Neural cell (in vitro differentiated cells): Measurements from ENCODE around the gene RNF215. TPM values are rescaled to one million over a fixed set of nuclear protein-coding genes. Genes with fewer than 3 reads are reported as not detected.

ENCODE experiments used
- H2AFZ ChIP-seq: fragments of 200-600, 300-800 bp; sonication (generic), shearing (Covaris generic); 2 replicates; pipeline ENCODE4 v1.6.0; 2014; ENCODE audit warnings: low read depth, mild to moderate bottlenecking, antibody characterized with exemption, low read length, moderate library complexity
- H3F3A ChIP-seq: fragments of 200-600 bp; shearing (Covaris generic); 2 replicates; pipeline ENCODE4 v1.6.1; 2016; ENCODE audit warnings: mild to moderate bottlenecking, moderate library complexity, mixed read lengths, antibody characterized with exemption, low read length; ENCODE audit not compliant: insufficient read depth, poor library complexity, severe bottlenecking
- H3K27ac ChIP-seq: fragments of 200-600, 300-800 bp; sonication (generic), shearing (Covaris generic); 2 replicates; pipeline ENCODE4 v1.5.1; 2014; ENCODE audit warnings: mild to moderate bottlenecking, low read length, moderate library complexity
- H3K27me3 ChIP-seq: fragments of 300-800, 200-600 bp; sonication (generic), shearing (Covaris generic); 2 replicates; pipeline ENCODE4 v1.6.0; 2014; ENCODE audit warnings: mild to moderate bottlenecking, low read depth, low read length, moderate library complexity; ENCODE audit not compliant: insufficient read depth
- H3K36me3 ChIP-seq: fragments of 300-800, 200-600 bp; sonication (generic), shearing (Covaris generic); 2 replicates; pipeline ENCODE4 v1.5.1; 2014; ENCODE audit warnings: mild to moderate bottlenecking, antibody characterized with exemption, low read length, moderate library complexity; ENCODE audit not compliant: insufficient read depth
- H3K4me2 ChIP-seq: fragments of 300-800, 200-600 bp; sonication (generic), shearing (Covaris generic); 2 replicates; pipeline ENCODE4 v1.6.0; 2014; ENCODE audit warnings: mild to moderate bottlenecking, low read length
- H3K4me3 ChIP-seq: fragments of 300-800, 200-600 bp; sonication (generic), shearing (Covaris generic); 2 replicates; pipeline ENCODE4 v1.5.1; 2014; ENCODE audit warnings: mild to moderate bottlenecking, low read length, moderate library complexity
- H3K79me2 ChIP-seq: fragments of 200-600 bp; shearing (Covaris generic); replicated peaks from 2 replicates; pipeline ENCODE4 v1.6.0; 2014; ENCODE audit warnings: mild to moderate bottlenecking, low read length, moderate library complexity; ENCODE audit not compliant: insufficient read depth
- H3K9ac ChIP-seq: fragments of 300-800, 200-600 bp; sonication (generic), shearing (Covaris generic); 2 replicates; pipeline ENCODE4 v1.6.1; 2016; ENCODE audit warnings: mild to moderate bottlenecking, low read length, mixed read lengths
- H3K9me2 ChIP-seq: fragments of 200-600 bp; shearing (Covaris generic); 2 replicates; pipeline ENCODE4 v1.6.1; 2016; ENCODE audit warnings: mild to moderate bottlenecking, low read length, mixed read lengths; ENCODE audit not compliant: insufficient read depth
- H3K9me3 ChIP-seq: fragments of 200-600, 300-800 bp; sonication (generic), shearing (Covaris generic); 2 replicates; pipeline ENCODE4 v1.6.1; 2016; ENCODE audit warnings: mild to moderate bottlenecking, mixed run types, low read length, moderate library complexity, mixed read lengths
- H4K20me1 ChIP-seq: fragments of 200-600 bp; shearing (Covaris generic); 2 replicates; pipeline ENCODE4 v1.6.1; 2016; ENCODE audit warnings: mild to moderate bottlenecking, mixed run types; ENCODE audit not compliant: insufficient read depth
- CTCF ChIP-seq: fragments of 450-650 bp; IDR thresholded peaks from 2 replicates; pipeline ENCODE4 v1.5.1; 2014; ENCODE audit warnings: antibody characterized with exemption, mild to moderate bottlenecking, moderate library complexity; ENCODE audit not compliant: poor library complexity, severe bottlenecking
- EP300 ChIP-seq: fragments of 450-650 bp; conservative IDR thresholded peaks from 2 replicates; pipeline ENCODE4 v1.6.1; 2014; ENCODE audit warnings: antibody characterized with exemption, mild to moderate bottlenecking, moderate library complexity; ENCODE audit not compliant: poor library complexity, severe bottlenecking
- EZH2 ChIP-seq: fragments of 200-600, 300-800 bp; shearing (Covaris generic), sonication (generic); IDR thresholded peaks from 2 replicates; pipeline ENCODE4 v1.6.1; 2014; ENCODE audit warnings: antibody characterized with exemption, low read length, borderline replicate concordance, mild to moderate bottlenecking; ENCODE audit not compliant: insufficient read depth, poor library complexity, severe bottlenecking
- MXI1 ChIP-seq: fragments of 450-650 bp; conservative IDR thresholded peaks from 2 replicates; pipeline ENCODE4 v1.6.1; 2014; ENCODE audit warnings: antibody characterized with exemption, mild to moderate bottlenecking; ENCODE audit not compliant: poor library complexity, severe bottlenecking
- POLR2AphosphoS5 ChIP-seq: IDR thresholded peaks from 2 replicates; pipeline ENCODE4 v1.6.1; 2012
- RAD21 ChIP-seq: fragments of 450-650 bp; conservative IDR thresholded peaks from 2 replicates; pipeline ENCODE4 v1.6.1; 2014; ENCODE audit warnings: antibody characterized with exemption, mild to moderate bottlenecking, moderate library complexity
- SMC3 ChIP-seq: fragments of 450-650 bp; conservative IDR thresholded peaks from 2 replicates; pipeline ENCODE4 v1.6.1; 2014; ENCODE audit warnings: antibody characterized with exemption, mild to moderate bottlenecking, moderate library complexity; ENCODE audit not compliant: poor library complexity
- TAF1 ChIP-seq: IDR thresholded peaks from 2 replicates; pipeline ENCODE4 v1.6.1; 2012; ENCODE audit warnings: low read depth
- polyA plus RNA-seq: library from polyadenylated mRNA; depleted of rRNA; stranded (reverse); fragments of >200 nt; gene quantifications from 2 replicates; pipeline ENCODE4 v1.2.3, GENCODE V29; 2014
- TF ChIP-seq, protein P1 (sequence below): IDR thresholded peaks from 2 replicates; pipeline ENCODE4 v1.6.1; 2012; ENCODE audit warnings: borderline replicate concordance

Gene RNF215
- polyA plus RNA-seq, 1 donor from 2014 or later, result 28.3 TPM

GRCh38 chr22:30416403-30416802 is 29.2 kb upstream of the RNF215 start:
- Histone ChIP-seq H3K9ac (no peak overlapping the region), H3K9me2 (no peaks in the 10 kb centered on the region), H3K27ac (no peak overlapping the region), H3K79me2 (no peaks in the 10 kb centered on the region), H3K9me3 (no peaks in the 10 kb centered on the region), H3K4me2 (no peak overlapping the region), H3K36me3 (no peaks in the 10 kb centered on the region), H4K20me1 (no peaks in the 10 kb centered on the region), H3F3A (no peaks in the 10 kb centered on the region), H3K27me3 (no peaks in the 10 kb centered on the region), H3K4me3 (no peak overlapping the region), H2AFZ (no peak overlapping the region)
- TF ChIP-seq RAD21 (no peak), CTCF (no peak), SMC3 (no peak), POLR2AphosphoS5 (no peak), MXI1 (no peak), TAF1 (no peak), EP300 (no peak), EZH2 (no peak)
- TF ChIP-seq, protein P1, sequence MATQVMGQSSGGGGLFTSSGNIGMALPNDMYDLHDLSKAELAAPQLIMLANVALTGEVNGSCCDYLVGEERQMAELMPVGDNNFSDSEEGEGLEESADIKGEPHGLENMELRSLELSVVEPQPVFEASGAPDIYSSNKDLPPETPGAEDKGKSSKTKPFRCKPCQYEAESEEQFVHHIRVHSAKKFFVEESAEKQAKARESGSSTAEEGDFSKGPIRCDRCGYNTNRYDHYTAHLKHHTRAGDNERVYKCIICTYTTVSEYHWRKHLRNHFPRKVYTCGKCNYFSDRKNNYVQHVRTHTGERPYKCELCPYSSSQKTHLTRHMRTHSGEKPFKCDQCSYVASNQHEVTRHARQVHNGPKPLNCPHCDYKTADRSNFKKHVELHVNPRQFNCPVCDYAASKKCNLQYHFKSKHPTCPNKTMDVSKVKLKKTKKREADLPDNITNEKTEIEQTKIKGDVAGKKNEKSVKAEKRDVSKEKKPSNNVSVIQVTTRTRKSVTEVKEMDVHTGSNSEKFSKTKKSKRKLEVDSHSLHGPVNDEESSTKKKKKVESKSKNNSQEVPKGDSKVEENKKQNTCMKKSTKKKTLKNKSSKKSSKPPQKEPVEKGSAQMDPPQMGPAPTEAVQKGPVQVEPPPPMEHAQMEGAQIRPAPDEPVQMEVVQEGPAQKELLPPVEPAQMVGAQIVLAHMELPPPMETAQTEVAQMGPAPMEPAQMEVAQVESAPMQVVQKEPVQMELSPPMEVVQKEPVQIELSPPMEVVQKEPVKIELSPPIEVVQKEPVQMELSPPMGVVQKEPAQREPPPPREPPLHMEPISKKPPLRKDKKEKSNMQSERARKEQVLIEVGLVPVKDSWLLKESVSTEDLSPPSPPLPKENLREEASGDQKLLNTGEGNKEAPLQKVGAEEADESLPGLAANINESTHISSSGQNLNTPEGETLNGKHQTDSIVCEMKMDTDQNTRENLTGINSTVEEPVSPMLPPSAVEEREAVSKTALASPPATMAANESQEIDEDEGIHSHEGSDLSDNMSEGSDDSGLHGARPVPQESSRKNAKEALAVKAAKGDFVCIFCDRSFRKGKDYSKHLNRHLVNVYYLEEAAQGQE, result no peak

DNA sequence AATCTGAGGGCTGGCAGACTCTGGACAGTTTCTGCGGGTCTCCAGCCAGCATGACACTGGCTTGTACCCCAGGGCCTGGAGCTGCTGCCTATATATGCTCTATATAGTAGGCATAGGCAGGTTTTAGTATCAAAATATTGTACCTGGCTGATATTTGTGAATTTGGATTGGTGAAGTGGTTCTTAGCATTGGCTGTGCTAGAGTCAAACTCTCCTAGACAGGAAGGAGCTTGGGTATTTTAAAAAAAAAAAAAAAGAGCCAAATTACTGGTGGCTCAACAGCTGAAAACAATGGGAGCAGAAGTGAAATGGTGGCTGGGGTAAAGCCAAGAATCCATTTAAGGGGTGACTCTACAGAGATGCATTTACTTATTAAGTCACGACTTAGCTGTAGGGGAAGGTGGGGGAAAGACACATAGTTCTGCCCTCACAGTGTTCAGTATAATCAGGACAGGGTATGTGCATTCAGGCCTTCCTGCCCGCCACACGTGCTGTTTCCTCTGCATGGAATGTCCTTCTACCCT is 27.4 kb upstream of the RNF215 start:
- H3K9me3 ChIP-seq, result no peaks in the 10 kb centered on the region
- H3K9me2 ChIP-seq, result no peaks in the 10 kb centered on the region
- H3K9ac ChIP-seq, result no peak overlapping the region
- H3K27me3 ChIP-seq, result no peaks in the 10 kb centered on the region
- H3K4me3 ChIP-seq, result no peak overlapping the region
- H3K79me2 ChIP-seq, result no peaks in the 10 kb centered on the region
- no peaks in the 10 kb centered on the region for H3F3A ChIP-seq
- no peaks in the 10 kb centered on the region for H4K20me1 ChIP-seq
- no peak for TF ChIP-seq SMC3
- TF ChIP-seq TAF1, result no peak
- no peak for TF ChIP-seq RAD21
- no peaks in the 10 kb centered on the region for H3K36me3 ChIP-seq
- no peak overlapping the region for H3K27ac ChIP-seq
- no peak overlapping the region for H3K4me2 ChIP-seq
- no peak overlapping the region for H2AFZ ChIP-seq
